IMR-90 (cell line): ENCODE data around the gene BRMS1.

ENCODE experiments used
- BHLHE40 ChIP-seq: fragments of 150-350 bp; IDR thresholded peaks from 2 replicates; pipeline ENCODE4 v1.6.1; 2016; ENCODE audit warnings: mild to moderate bottlenecking, low read depth, low read length
- CEBPB ChIP-seq: IDR thresholded peaks from 2 replicates; pipeline ENCODE4 v1.6.1; 2012; ENCODE audit warnings: low read depth, low read length, improper control_type of control experiment
- CHD1 ChIP-seq: IDR thresholded peaks from 2 replicates; pipeline ENCODE4 v1.6.1; 2012; ENCODE audit warnings: low read depth, low read length, improper control_type of control experiment
- CTCF ChIP-seq: conservative IDR thresholded peaks from 2 replicates; pipeline ENCODE4 v1.5.1; 2012; ENCODE audit warnings: mild to moderate bottlenecking, low read depth, low read length, improper control_type of control experiment
- FOS ChIP-seq: fragments of 150-350 bp; IDR thresholded peaks from 2 replicates; pipeline ENCODE4 v1.6.1; 2016; ENCODE audit warnings: low read depth, low read length
- MAFK ChIP-seq: IDR thresholded peaks from 2 replicates; pipeline ENCODE4 v1.6.1; 2012; ENCODE audit warnings: low read depth, low read length, improper control_type of control experiment
- MAZ ChIP-seq: IDR thresholded peaks from 2 replicates; pipeline ENCODE4 v1.6.1; 2012; ENCODE audit warnings: low read depth, mild to moderate bottlenecking, low read length, improper control_type of control experiment, moderate library complexity, borderline replicate concordance
- MXI1 ChIP-seq: IDR thresholded peaks from 2 replicates; pipeline ENCODE4 v1.6.1; 2012; ENCODE audit warnings: low read depth, mild to moderate bottlenecking, low read length, moderate library complexity, borderline replicate concordance
- POLR2A ChIP-seq: IDR thresholded peaks from 2 replicates; pipeline ENCODE4 v1.6.1; 2012; ENCODE audit warnings: mild to moderate bottlenecking, low read depth, low read length
- RAD21 ChIP-seq: IDR thresholded peaks from 2 replicates; pipeline ENCODE4 v1.6.1; 2012; ENCODE audit warnings: low read length, improper control_type of control experiment
- RFX5 ChIP-seq: IDR thresholded peaks from 2 replicates; pipeline ENCODE4 v1.8.0; 2012; ENCODE audit warnings: low read depth, mild to moderate bottlenecking, low read length, moderate library complexity
- SMC3 ChIP-seq: fragments of 150-350 bp; IDR thresholded peaks from 2 replicates; pipeline ENCODE4 v1.6.1; 2016; ENCODE audit warnings: low read depth, mild to moderate bottlenecking, antibody characterized with exemption, low read length, moderate library complexity
- TF ChIP-seq, protein P1 (sequence below): fragments of 150-350 bp; IDR thresholded peaks from 2 replicates; pipeline ENCODE4 v1.6.1; 2017; ENCODE audit warnings: mild to moderate bottlenecking, antibody characterized with exemption, low read length, low read depth
- TF ChIP-seq, protein P2 (sequence below): fragments of 150-350 bp; IDR thresholded peaks from 2 replicates; pipeline ENCODE4 v1.6.1; 2016; ENCODE audit warnings: low read depth, mild to moderate bottlenecking, low read length, moderate library complexity, borderline replicate concordance

DNA sequence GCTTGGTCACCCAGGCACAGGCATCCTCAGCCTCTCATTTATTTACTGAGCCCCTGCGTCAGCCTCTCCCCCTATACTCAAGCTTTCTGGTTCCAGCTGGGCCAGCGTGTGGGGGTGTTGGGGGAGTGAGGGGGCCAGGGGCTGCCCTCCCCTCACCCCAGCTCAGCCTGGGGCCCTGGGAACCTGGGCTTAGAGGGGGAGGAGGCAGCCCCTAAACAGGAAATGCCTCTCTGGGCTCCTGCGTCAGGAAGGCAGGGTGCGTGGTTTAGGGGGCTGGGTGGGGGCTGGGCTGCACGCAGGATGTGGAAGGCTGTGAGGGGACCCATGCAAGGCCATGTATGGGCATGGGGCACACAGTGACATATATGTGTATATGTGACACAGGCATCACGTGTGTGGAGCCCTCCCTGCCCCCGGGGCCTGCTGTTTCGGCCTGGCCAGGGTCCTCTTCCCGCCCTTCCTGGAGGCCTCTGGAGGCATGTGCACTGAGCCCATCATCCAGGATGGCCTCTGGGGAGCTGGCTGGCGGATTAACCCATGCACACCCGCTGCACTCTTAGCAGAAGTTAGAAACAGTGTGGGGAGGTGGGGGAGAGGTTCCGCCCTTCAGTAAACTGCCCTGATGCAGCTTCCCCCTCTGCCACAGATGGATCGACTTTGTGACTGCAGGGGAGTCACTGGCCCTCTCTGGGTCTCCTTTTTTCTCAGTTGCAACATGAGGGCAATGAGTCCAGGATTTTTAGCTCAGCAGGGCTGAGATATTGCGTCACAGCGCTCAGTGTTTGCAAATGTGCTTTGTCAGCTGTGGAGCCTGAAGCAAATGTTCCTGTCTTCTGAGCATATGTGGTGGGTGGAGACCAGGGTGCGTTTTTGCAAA lies 26.9 kb downstream of the BRMS1 start:
- TF ChIP-seq SMC3 (no peak), MAFK (peak; percentile 86), BHLHE40 (no peak), CTCF (no peak), CEBPB (peak; percentile 100), MXI1 (no peak), POLR2A (0 out of 2 replicates have a peak, but pooled peaks have one; percentile 8), RAD21 (no peak; the same call in 1 of the 2 replicates), CHD1 (no peak), MAZ (peak; percentile 63; the same call in 1 of the 2 replicates), FOS (peak; percentile 20; the same call in 1 of the 2 replicates), RFX5 (no peak)
- TF ChIP-seq, protein P1, sequence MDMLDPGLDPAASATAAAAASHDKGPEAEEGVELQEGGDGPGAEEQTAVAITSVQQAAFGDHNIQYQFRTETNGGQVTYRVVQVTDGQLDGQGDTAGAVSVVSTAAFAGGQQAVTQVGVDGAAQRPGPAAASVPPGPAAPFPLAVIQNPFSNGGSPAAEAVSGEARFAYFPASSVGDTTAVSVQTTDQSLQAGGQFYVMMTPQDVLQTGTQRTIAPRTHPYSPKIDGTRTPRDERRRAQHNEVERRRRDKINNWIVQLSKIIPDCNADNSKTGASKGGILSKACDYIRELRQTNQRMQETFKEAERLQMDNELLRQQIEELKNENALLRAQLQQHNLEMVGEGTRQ = no peak
- TF ChIP-seq, protein P2, sequence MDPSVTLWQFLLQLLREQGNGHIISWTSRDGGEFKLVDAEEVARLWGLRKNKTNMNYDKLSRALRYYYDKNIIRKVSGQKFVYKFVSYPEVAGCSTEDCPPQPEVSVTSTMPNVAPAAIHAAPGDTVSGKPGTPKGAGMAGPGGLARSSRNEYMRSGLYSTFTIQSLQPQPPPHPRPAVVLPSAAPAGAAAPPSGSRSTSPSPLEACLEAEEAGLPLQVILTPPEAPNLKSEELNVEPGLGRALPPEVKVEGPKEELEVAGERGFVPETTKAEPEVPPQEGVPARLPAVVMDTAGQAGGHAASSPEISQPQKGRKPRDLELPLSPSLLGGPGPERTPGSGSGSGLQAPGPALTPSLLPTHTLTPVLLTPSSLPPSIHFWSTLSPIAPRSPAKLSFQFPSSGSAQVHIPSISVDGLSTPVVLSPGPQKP = no peak
